Measurements from ENCODE around the gene TBX1. TPM values are rescaled to one million over a fixed set of nuclear protein-coding genes. Genes with fewer than 3 reads are reported as not detected.

The TBX1 gene
- 21.6 and 34.4 TPM in 2 replicates for total RNA-seq

DNA sequence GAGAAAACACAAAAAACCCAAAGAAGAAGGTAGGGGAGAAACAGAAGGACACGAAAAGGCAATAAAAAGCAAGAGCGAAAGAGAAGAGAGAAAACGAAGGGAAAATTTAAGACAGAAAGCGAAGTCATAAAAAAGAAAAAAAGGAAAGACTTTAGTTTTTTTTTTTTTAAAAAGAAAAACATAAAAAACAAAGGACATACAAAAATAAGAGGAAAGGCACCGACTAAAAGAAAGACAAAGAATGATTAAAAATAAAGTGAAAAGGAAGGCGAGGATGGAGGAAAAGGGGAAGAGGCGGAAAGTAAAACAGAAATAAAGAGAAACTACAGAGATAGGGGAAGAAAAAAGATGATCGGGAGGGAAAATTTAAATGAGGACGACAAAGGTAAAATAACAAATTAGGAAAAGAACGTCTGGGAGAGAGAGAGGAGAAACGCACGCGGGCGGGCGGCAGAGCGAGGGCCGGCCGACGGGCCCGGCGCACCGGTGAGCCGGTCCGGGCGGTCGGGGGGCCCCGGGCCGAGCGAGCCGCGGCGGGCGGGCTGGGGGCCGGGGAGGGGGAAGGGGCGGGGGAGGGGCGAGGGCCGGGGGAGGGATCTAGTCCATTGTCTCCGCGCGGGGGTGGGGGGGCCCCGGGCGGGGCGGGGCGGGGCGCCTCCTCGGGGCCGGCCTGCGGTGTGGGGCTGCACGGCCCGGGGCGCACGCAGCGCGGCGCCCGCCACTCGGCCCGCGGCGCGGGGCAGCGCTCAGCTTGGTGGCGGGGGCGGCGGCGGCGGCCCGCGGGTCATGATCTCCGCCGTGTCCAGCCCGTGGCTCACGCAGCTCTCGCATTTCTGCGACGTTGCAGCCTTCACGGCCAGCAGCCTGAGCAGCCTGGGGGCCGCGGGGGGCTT is at the start of gene TBX1:
TSS of gene TBX1 (plus strand) at position 721 of the 893 bp plus-strand sequence. CDS start at position 787, 66 bp downstream.

DNA sequence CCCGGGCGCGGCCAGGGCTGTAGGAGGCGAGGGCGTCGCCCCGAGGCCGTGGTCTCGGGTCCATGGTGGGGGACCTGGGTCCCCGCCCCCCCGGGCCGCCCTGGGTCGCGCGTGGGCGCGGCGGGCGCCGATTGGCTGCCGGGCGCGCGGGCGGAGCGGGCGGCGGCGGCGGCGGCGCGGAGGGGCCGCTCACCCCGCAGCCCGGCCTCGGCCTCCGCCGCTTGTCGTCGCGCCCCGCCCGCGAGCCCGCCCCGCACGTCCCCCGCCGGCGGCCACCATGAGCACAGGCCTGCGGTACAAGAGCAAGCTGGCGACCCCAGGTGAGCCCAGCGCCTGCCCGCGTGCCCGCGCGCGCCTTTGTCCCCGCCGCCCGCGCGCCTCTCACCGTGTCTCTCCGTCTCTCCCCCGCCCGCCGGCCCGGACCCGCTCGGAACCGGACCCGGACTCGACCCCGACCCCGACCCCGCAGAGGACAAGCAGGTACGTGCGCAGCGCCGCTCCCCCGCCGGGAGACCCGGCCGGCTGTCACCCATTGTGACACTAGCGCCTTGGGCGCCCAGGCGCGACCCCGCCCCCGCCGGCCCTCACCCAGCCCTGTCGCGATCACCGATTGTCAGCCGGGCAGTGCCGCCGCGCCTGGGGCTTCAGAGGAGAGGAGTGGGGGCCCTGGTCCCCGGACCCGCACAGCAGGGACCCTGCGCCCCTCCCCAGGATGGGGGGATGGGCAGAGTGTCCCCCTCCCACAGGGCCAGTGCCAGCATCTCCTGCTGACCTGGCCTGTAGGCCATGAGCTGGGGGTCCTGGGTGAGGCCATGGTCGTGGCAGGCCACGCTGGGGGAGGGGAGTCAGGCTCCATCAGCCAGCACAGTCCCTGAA is 46.0 kb upstream of the TBX1 start, which contains the start of gene SEPTIN5:
TSS of gene SEPTIN5 (plus strand) at position 192 of the 876 bp plus-strand sequence. CDS start at position 278, 86 bp downstream.

DNA sequence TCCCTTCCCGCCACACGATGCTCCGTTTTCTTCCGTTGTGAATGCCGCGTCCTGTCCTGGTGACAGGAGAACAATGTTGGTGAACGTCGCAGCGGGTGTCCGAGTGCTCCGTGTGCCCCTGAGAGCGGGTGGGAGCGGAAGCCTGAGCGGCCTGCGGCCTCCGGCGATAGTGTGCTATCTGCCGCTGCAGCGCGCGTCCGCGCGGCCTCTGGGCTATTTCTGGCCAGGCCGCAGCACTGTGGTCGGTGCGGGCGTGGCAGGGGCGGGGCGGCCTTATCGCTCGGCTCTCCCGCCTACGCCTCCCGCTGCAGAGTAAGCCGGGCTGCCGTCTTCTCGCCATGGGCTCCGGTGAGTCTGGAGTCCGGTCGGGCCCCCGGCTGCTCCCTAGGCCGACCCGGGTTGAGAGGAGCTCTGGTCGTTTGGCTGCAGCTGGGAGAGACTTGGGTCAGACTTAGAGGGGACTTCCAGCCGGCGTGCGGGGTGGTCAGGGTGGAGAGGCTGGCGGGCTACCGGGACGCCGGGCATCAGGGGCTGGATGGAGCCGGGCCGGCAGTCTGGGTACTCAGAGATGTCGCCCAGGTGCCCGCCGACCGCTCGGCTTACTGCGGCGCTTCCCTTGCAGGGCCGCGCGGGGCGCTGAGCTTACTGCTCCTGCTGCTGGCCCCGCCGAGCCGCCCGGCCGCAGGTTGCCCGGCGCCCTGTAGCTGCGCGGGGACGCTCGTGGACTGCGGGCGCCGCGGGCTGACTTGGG is 37.2 kb upstream of the TBX1 start, which contains the start of gene GP1BB:
TSS of gene GP1BB (plus strand) at position 308 of the 751 bp plus-strand sequence. CDS start at position 339, 31 bp downstream.

Other genes starting within 250 kb of the TBX1 start
- 0.14 and 0.37 TPM in 2 replicates for gene CLDN5, start 236.4 kb upstream of the TBX1 start, total RNA-seq
- gene SEPTIN5, start 46.3 kb upstream of the TBX1 start, total RNA-seq: 40.1 and 68.3 TPM in 2 replicates
- 15.0 and 20.3 TPM in 2 replicates for gene GP1BB, start 37.2 kb upstream of the TBX1 start, total RNA-seq
- 13.0 and 24.8 TPM in 2 replicates for gene GNB1L, start 94.1 kb downstream of the TBX1 start, total RNA-seq
- 18.2 and 23.2 TPM in 2 replicates for gene RTL10, start 94.1 kb downstream of the TBX1 start, total RNA-seq
- 281 and 359 TPM in 2 replicates for gene COMT, start 181.0 kb downstream of the TBX1 start, total RNA-seq
- gene TXNRD2, start 181.0 kb downstream of the TBX1 start, total RNA-seq: 14.1 and 21.9 TPM in 2 replicates